HG02981 (cell line): Measurements from ENCODE around the gene DLD.
"Not testable (repeated sequence)": the region's sequence is repeated elsewhere in the genome, so short reads cannot be mapped to it uniquely, and the experiment has no call there.

Experiments used
- ATAC-seq: cut with Tn5 transposase; IDR thresholded peaks from one replicate; pipeline ENCODE4 v1.9.1; 2021; ENCODE audit warnings: mild to moderate bottlenecking, moderate library complexity; ENCODE audit not compliant: unreplicated experiment

DLD gene, protein sequence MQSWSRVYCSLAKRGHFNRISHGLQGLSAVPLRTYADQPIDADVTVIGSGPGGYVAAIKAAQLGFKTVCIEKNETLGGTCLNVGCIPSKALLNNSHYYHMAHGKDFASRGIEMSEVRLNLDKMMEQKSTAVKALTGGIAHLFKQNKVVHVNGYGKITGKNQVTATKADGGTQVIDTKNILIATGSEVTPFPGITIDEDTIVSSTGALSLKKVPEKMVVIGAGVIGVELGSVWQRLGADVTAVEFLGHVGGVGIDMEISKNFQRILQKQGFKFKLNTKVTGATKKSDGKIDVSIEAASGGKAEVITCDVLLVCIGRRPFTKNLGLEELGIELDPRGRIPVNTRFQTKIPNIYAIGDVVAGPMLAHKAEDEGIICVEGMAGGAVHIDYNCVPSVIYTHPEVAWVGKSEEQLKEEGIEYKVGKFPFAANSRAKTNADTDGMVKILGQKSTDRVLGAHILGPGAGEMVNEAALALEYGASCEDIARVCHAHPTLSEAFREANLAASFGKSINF

DNA sequence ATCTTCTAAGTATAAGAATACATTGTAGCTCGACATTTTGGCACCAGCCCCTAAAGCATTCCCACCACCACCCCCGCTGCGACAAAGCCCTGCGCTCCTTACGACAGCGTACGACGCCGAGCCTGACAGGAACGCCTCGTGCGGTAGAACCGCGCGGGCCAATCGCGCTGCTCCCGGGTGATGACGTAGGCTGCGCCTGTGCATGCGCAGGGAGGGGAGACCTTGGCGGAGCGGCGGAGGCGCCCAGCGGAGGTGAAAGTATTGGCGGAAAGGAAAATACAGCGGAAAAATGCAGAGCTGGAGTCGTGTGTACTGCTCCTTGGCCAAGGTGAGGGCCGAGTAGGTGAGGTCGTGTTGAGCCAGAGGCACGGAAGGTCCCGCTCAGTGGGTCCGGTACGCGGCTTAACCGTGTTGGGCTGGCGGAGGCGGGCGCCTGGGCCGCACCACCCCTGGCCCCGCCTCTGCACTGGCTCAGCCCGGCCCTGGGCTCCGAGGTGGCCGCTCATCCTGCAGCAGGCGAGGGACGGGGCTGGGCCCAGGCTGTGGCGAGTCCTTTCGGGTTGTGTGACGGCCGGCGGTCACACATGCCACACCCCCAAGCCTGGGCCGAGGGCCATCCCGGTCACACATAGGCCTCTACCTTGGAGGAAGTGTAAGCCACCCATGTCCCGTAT, at the start of gene DLD:
TSS of gene DLD (plus strand) at position 222 of the 674 bp plus-strand sequence. CDS start at position 290, 68 bp downstream.
- peak; percentile 99 for ATAC-seq

- ATAC-seq, result no peak
Observed at GRCh38 chr7:107842213-107842612, 48.8 kb upstream of the DLD start.

- ATAC-seq, result no peak
Observed at GRCh38 chr7:107843184-107843583, 47.8 kb upstream of the DLD start.

- no peak for ATAC-seq
Observed at GRCh38 chr7:107846324-107846723, 44.7 kb upstream of the DLD start.

DNA sequence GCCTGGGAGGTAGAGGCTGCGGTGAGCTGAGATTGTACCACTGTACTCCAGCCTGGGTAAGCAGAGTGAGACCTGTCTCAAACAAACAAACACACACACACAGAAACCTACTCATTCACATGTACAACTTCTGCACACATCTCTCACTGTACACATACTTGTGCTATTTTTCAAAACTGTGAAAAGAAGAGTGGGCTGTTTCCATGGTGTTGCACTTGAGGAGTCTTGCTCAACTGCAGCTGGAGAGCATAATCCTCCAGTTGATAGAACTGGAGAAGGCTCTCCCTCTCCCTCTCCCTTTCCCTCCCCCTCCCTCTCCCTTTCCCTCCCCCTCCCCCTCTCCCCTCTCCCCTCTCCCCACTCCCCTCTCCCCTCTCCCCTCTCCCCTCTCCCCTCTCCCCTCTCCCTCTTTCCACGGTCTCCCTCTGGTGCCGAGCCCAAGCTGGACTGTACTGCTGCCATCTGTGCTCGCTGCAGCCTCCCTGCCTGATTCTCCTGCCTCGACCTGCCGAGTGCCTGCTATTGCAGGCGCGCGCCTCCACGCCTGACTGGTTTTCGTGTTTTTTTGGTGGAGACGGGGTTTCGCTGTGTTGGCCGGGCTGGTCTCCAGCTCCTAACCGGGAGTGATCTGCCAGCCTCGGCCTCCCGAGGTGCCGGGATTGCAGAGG, 43.7 kb upstream of the DLD start:
- no peak for ATAC-seq

- not testable (repeated sequence) for ATAC-seq
Observed at GRCh38 chr7:107847836-107848175, 43.2 kb upstream of the DLD start.

DNA sequence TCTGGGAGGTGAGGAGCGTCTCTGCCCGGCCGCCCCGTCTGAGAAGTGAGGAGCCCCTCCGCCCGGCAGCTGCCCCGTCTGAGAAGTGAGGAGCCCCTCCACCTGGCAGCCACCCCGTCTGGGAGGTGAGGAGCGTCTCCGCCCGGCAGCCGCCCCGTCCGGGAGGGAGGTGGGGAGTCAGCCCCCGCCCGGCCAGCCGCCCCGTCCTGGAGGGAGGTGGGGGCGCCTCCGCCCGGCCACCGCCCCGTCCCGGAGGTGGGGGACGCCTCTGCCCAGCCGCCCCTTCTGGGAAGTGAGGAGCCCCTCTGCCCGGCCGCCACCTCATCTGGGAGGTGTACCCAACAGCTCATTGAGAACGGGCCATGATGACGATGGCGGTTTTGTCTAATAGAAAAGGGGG, 42.8 kb upstream of the DLD start:
- ATAC-seq, result not testable (repeated sequence)

- no peak for ATAC-seq
Observed at GRCh38 chr7:107850216-107850615, 40.8 kb upstream of the DLD start.

- no peak for ATAC-seq
Observed at GRCh38 chr7:107850643-107851042, 40.3 kb upstream of the DLD start.

- no peak for ATAC-seq
Observed at GRCh38 chr7:107854454-107854853, 36.5 kb upstream of the DLD start.

- ATAC-seq, result no peak
Observed at GRCh38 chr7:107854989-107855388, 36.0 kb upstream of the DLD start.

DNA sequence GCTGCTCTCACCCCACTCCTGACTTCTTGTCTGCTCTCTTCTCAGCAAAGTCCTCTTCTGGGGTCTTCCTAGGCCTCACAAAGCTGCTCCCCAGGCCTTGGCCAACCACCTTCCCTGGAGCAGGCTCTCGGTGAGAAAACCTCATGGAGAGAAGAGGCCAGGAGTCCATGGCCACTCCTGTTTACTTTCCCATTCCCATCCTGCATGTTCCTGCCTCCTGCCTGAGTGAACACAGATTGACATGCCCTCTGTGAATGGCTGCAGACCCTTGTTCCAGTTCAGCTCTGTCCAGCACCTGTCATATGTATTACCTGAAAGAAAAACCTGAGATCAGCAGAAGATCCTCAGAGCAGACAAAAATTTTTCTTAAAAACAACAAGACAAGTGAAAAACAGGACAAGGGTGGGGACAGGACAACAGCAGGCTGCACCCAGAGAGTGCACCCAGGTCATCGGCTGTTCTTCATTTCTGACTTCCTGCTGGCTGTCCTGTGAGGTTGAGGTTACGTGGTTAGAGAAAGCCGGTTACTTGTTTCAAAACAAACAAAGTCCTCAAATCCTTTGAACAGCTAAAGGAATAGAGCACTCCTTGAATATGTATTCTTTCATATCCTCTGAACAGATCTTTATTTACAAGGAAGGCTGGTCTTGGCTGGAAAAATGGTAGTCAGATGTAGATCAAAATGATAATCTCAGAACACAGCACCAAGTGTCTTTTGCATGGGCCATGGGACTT, 34.0 kb upstream of the DLD start:
- no peak for ATAC-seq

- no peak for ATAC-seq
Observed at GRCh38 chr7:107857541-107857912, 33.5 kb upstream of the DLD start.

DNA sequence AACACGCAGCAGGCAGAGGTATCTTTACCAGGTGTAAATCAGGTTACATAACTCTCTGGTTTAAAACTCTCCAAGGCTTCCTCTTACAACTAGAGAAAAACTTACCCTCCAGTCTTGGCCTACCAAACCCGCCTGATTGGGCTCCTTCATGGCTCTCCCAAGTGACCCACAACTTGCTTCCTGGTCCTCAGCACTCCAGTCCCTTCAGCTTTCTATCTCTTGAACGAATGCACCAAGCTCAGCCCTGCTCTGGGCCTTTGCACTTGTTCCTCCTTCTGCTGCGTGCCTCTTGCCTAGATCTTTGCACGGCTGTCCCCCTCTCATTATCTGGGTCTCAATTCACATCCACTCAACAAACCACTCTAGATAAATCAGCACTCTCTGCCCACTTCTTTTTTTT, 32.7 kb upstream of the DLD start:
- ATAC-seq, result no peak

DNA sequence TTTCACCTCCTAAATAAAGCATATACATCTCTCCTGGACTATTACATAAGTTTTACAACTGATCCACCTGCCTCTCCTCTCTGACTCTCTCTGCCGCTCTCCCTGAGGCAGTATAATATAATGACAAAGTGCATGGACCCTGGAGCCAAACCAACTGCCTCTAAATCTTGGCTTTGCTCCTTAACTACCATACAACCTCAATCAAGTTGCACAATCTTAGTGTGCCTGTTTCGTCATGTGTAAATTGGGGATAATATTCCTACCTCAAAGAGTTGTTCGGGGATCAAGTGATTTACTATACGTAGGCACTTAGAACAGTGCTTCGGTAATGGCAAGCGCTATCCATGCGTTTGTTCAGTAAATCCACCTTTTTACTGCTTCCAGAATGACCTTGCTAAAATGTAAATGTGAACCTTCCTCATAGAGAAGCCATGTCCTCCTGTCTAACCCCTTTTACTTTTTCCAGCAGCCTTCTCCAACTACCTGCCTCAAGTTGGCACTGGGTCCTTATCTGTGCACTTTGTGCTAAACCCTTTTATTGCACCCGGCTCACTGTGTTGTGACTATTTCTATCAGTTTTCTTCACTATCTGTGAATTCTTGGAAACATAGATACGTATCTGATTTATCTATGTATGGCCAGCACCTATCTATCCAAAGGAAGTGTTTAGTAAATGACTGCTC, 30.6 kb upstream of the DLD start:
- no peak for ATAC-seq

DNA sequence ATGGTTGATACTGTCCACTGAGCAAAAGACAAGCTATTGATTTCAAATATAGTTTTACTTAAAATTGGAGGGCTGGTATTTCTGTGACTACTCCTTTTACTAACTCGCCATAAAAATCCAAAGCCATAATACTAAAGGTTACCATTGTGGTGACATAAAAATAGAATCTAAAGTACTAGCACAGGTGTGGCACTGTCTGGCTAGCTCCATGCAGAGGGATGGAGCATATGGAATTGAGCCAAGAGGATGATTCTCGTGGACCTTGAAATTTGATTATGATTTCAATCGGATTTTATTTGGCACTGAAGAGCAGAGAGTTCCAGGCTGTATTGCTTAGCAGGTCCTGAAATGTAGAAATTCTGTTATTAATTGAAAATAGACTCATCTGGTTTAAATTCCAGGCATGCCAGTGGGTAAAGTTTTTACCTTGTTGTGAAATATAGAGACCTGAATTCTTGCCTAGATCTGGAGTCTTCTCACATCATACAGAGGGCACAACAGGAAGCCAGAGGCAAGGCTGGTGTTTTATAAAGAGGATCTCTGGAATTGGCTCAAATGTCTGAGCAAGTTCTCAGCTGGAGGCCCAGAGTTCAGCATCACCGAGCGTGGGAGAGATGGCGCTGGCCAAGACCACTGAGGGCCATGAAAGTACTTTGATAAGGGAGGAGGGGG, 29.9 kb upstream of the DLD start:
- no peak for ATAC-seq

GRCh38 chr7:107865956-107866775, 24.8 kb upstream of the DLD start:
- ATAC-seq, result no peak

GRCh38 chr7:107867858-107868466, 23.0 kb upstream of the DLD start:
- ATAC-seq, result no peak
